GM12864 (cell line): ENCODE data around the gene IGFBP3.

Experiments
- DNase-seq: peaks from one replicate; pipeline ENCODE4 v3.0.0-alpha.2; 2011; ENCODE audit warnings: low read depth
- H3K4me3 ChIP-seq: 2 replicates; pipeline ENCODE4 v1.5.1; 2011; ENCODE audit warnings: mild to moderate bottlenecking, low read depth, low read length, control low read depth
- CTCF ChIP-seq: IDR thresholded peaks from 2 replicates; pipeline ENCODE4 v1.5.1; 2011; ENCODE audit warnings: low read depth, mild to moderate bottlenecking, moderate library complexity, low read length, control low read depth, inconsistent platforms; ENCODE audit errors: missing control alignments

The IGFBP3 gene

GRCh38 chr7:45873355-45873754, 47.7 kb downstream of the IGFBP3 start:
- DNase-seq, result no peak
- TF ChIP-seq CTCF, result no peak
- no peak overlapping the region for H3K4me3 ChIP-seq

- no peak for DNase-seq
- no peak within 1 kb of the TSS for H3K4me3 ChIP-seq
- TF ChIP-seq CTCF, result no peak
Measured at GRCh38 chr7:45873035-45873354, 48.1 kb downstream of the IGFBP3 start, which contains the start of gene CCDC201. Gene CCDC201, minus strand, starts transcription at chr7:45873082. Its CDS starts 75 bp downstream, at chr7:45873007.

GRCh38 chr7:45872116-45873034, 48.7 kb downstream of the IGFBP3 start:
- DNase-seq, result no peak
- TF ChIP-seq CTCF, result peak; percentile 81
- H3K4me3 ChIP-seq, result no peak overlapping the region

GRCh38 chr7:45869426-45869825, 51.6 kb downstream of the IGFBP3 start:
- no peak for DNase-seq
- no peak for TF ChIP-seq CTCF

GRCh38 chr7:45867471-45867870, 53.6 kb downstream of the IGFBP3 start:
- TF ChIP-seq CTCF, result no peak
- H3K4me3 ChIP-seq, result no peak overlapping the region
- no peak for DNase-seq

More at GRCh38 chr7:45869426-45869825, 51.6 kb downstream of the IGFBP3 start:
- H3K4me3 ChIP-seq, result no peak overlapping the region

GRCh38 chr7:45865594-45866410, 55.3 kb downstream of the IGFBP3 start:
- TF ChIP-seq CTCF, result no peak
- H3K4me3 ChIP-seq, result no peak overlapping the region
- no peak for DNase-seq
